ENCODE measurements around the gene FRMD4A. TPM values are rescaled to one million over a fixed set of nuclear protein-coding genes. Genes with fewer than 3 reads are reported as not detected.
"Not testable (repeated sequence)": the region's sequence is repeated elsewhere in the genome, so short reads cannot be mapped to it uniquely, and the experiment has no call there.

The FRMD4A gene
- polyA plus RNA-seq, 4 donors, result 73.7 to 101 (median 85.3) TPM

DNA sequence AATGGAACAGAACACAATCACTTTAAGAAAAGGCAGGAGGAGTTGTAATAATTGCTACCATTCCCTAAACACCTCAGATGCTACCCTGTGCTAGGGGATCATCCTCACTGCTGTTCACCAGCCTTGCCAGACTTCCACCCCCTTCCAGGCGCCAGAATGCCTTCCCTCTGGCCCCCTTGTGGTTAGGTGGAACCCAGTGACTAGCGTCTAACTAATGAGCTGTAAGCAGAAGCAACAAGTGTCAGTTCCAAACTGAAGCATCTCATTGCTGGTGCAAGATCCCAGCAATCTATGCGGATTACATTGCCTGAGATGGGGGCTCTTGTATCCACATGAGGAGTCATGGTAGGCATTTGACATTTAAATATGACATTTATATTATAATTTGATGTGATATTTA is 86.6 kb downstream of the FRMD4A start:
- no peak for DNase-seq (ENCODE audit: low read depth in 4 of 4, low spot score in 2 of 4)

DNA sequence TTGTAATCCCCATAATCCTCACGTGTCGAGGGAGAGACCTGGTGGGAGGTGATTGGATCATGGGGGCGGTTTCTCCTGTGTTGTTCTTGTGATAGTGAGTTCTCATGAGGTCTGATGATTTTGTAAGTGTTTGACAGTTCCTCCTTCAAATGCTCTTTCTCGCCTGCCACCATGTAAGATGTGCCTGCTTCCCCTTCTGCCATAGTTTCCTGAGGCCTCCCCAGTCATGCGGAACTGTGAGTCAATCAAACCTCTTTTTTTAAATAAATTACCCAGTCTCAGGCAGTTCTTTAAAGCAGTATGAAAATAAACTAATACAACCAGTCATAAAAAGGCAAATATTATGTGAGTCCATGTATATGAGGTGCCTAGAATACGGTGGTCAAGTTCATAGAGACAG is 87.5 kb downstream of the FRMD4A start:
- DNase-seq (ENCODE audit: low read depth in 4 of 4, low spot score in 2 of 4), result no peak

DNA sequence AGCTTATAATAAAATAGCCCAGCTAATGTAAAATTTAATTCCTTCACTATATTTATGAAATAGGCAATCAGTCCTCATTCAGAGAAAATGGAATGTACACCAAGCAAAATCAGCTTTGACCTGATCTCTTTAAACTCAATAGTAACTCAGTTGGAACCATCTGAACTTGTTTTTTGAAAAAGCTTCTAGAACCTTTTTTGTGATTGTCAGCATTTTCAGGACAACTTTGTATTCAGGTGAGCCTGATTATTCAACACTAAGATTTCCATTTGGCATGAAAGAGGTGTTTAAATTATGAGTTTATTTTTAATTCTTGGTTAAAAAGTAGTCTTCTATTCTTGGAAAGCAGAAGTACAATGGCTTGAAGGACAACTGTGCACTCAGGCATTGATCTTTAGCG is 89.5 kb downstream of the FRMD4A start:
- DNase-seq (ENCODE audit: low read depth in 4 of 4, low spot score in 2 of 4), result no peak

DNA sequence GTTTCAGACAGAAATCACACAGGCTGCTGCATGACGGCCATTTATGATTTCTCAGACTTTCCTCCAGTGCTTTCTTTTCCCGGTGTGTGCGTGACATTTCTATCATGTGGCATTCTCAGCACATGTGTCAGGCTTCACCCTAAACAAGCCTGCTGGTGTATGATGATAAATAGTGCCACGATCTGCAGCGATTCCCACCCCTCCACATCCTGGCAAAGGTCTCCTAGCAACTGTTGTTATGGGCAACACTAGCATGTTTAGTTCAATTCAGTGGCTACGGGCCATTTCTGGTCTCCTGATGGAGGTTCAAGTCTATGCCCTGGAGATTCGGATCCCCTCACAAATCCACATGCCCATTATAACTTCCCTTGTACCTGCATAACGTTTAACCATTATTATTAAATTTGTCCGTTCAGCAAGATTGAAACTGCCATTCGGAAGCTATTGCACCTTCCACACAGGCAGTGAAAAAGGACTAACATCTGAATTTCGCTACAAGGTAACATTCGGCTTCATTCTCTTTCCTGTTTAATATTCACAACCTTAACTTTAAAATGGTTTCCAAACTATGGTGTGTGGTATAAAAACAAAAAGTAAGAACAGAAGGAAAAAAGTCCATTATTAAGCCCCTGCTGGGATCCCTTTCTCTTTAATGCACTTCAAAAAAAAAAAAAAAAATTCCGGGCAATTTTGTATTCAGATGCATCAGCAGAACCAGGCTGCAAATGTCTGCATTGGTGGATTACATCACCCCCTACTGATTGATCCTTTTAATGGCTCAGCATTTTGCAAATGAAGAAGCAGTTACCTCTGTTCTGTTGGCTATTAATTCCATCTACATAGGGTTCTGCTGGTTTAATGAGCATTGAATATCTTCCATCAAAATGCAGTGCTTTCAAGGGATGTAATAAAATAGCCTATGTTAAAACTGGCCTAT is 90.2 kb downstream of the FRMD4A start:
- DNase-seq (ENCODE audit: low read depth in 4 of 4, low spot score in 2 of 4), result no peak

DNA sequence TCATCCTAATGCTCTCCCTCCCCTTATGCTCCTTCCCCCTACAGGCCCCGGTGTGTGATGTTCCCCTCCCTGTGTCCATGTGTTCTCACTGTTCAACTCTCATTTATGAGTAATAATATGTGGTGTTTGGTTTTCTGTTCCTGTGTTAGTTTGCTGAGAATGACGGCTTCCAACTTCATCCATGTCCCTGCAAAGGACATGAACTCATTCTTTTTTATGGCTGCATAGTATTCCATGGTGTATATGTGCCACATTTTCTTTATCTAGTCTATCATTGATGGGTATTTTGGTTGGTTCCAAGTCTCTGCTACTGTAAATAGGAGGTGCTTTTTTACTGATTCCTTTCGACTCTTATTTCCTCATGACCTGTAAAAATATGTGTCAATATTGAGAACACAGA is 92.1 kb downstream of the FRMD4A start:
- not testable (repeated sequence) for DNase-seq (ENCODE audit: low read depth in 4 of 4, low spot score in 2 of 4)

DNA sequence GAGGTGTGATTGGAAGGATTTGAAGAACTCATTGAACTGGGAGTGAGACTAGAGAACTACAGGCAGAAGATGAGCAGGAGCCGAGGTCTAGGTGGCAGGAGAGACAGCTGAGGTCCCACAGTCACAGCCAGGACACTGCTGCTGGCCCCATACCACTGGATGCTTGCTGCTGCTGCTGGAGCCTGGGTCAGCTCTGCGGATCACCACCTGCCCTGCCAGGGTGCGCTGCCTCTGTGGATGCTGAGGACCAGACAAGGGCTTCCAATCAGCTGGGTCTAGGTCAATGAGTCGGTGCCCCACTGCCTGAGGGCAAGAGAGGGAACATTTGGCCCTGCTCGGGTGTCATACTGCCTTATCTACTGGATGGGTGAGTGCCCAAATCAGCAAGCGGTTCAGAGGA is 94.4 kb downstream of the FRMD4A start:
- no peak for DNase-seq (ENCODE audit: low read depth in 4 of 4, low spot score in 2 of 4)

DNA sequence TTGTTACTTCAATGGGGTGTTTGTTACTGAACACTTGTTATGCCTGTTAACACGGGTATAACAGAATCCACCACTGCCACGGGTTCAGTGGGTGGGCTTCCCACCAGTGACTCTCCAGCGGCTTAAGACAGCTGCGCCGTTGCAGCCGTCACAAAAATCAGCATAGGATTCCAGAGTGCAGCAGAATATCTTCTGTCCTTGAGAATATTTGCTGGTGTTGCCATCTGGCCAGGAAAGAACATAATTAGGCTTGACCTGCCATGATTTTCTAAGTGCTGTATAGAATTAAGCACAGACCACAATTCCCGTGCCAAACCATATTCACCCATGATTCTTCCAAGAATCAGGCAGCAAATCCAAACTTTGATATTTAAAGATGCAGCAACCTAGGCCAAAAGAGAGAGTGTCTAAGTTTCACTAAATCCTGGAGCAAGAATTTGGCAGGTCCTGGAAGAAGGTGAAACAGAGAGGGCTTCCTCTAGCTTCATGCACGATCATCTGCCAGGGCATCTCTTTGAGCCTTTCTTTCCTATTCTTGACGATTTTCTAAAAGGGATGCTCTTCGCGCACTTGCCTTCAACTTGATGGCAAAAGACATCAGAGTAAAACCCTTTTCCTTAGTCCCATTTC is 95.0 kb downstream of the FRMD4A start:
- DNase-seq (ENCODE audit: low read depth in 4 of 4, low spot score in 2 of 4), result no peak

DNA sequence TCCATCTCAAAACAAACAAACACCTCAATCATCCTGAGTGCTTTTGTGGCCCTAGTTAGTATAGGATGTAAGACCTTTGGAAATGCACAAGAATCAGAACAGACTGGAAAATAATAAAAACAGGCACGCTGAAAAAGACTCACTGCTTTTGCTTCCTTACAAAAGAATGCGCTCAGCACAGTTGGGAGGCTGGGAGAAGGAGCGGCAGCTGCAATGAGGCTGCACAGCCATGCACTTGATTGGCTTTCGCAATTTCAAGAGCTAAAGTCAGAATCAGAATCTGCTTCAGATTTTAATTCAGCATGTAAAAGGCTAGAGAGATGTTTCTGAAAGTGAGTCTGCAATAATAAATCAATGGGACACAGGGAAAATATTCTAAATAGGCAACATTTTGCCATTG is 97.2 kb downstream of the FRMD4A start:
- no peak for DNase-seq (ENCODE audit: low read depth in 4 of 4, low spot score in 2 of 4)

DNA sequence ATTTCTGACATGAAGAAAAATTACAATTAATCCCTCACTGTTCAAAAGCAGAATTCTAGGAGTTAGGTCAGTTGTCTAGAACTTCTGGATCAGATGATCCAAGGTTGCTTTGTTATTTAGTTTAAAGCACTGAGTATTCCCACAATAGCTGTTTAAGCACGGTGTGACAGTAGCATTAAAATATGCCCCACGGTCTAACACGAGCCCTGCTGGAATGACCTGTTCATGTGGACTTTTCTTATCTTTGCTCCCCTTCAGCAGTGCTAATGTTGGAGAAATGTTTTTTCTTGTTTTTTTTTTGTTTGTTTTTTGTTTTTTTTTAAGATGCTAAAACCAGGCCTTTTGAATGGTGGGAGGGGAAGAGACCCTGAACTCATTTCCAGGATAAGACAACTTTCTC is 101.9 kb downstream of the FRMD4A start:
- not testable (repeated sequence) for DNase-seq (ENCODE audit: low read depth in 4 of 4, low spot score in 2 of 4)

DNA sequence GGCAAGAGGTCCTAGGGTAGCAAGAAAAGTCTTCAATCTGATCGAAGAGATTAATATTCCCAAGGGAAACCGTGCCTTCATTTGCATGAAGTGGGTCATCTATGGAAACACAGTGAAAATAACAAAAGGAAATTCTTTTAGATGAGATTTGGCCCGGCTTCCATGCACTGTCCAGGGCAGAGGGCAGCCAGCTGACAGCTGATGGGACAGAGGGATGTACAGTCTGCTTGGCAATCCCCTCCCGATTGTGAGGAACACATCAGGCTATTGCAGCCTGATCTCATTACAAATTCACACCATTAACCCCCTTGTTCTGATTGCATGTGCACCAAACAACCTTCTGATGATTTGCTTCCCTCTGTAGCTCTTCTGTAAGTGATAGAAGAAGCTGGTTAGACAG is 105.3 kb downstream of the FRMD4A start:
- no peak for DNase-seq (ENCODE audit: low read depth in 4 of 4, low spot score in 2 of 4)

DNA sequence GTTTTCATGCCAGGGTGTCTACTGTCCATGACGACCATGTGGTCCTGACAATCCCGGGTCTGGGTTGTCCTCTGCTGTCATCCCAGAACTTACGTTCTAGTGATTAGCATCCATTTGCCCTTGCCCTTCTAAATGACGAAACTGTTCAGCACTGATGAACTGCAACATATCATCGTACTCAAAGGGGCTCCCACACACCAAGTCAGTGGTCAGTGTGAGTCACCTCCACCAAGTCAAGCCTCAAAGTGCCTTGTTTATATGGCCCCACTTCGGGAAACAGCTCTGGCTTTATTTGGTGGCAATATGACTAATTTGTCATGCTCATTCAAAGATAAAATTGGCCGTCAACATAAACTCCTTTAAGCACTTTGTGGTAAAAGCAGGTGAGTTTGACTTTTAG is 110.7 kb downstream of the FRMD4A start:
- no peak for DNase-seq (ENCODE audit: low read depth in 4 of 4, low spot score in 2 of 4)

DNA sequence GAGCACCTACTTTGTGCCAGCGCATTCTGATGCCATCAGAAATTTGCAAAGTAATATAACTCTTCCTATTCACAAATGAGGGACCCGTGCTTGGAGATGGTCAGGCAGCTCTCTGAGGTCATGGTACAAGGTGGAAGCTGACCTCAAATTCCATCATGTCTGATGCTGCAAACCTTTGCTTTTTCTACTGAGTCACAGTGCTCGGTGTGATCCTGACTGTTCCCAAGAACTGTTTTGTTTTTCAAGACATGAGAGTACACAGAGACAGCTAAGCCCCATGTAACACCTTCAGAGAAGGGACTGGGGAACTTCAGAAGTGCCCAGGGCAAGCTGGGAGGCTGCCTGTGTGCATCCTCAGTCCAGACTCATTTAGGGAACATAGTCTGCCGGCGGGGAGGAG is 111.3 kb downstream of the FRMD4A start:
- DNase-seq (ENCODE audit: low read depth in 4 of 4, low spot score in 2 of 4), result no peak

DNA sequence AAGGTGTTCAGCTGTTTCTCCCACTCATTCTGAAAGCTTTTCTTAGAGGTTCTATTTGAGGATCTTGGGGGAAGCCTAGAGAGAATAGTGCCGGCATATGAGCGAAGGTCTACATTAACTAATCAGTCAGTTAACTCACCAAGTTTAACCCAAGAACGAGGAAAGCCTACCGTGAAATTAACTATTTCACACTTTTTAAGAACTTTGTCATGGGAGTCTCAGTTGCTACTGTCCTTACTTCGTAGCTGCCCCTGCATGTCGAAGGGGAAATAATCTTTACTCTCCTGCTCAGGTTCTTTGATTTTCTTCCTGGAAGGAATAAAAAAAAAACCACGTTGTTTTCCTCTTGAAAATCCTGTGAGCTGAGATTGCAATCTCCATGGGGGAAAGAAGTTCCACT is 115.1 kb downstream of the FRMD4A start:
- no peak for DNase-seq (ENCODE audit: low read depth in 4 of 4, low spot score in 2 of 4)

DNA sequence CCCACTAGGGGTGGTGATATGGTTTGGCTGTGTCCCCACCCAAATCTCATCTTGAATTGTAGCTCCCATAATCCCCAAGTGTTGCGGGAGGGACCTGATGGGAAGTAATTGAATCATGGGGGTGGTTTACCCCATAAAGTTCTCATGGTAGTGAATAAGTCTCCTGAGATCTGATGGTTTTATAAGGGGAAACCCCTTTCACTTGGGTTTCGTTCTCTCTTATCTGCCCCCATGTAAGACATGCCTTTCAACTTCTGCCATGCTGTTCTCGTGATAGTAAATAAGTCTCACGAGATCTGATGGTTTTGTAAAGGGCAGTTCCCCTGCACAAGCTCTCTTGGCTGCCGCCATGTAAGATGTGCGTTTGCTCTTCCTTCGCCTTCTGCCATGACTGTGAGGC is 117.0 kb downstream of the FRMD4A start:
- not testable (repeated sequence) for DNase-seq (ENCODE audit: low read depth in 4 of 4, low spot score in 2 of 4)

DNA sequence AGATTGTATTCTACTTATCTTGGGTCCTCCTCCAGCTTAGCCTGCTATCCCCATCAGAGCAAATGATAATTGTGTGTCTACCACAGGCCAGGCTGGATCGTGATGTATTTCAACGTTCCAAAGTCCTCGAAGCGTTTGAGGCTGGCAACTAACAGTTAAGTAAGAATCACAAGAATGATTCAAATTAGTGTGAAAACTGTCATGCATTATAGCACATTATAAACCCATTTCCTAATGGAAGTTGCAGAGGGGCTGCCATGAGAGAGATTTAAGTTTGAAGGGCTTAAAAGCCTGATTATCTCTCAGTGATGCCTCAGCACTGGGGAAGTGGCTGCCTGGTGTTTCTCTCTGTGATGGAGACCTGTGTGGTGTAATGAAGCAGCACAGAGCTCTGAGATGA is 119.1 kb downstream of the FRMD4A start:
- DNase-seq (ENCODE audit: low read depth in 4 of 4, low spot score in 2 of 4), result no peak

DNA sequence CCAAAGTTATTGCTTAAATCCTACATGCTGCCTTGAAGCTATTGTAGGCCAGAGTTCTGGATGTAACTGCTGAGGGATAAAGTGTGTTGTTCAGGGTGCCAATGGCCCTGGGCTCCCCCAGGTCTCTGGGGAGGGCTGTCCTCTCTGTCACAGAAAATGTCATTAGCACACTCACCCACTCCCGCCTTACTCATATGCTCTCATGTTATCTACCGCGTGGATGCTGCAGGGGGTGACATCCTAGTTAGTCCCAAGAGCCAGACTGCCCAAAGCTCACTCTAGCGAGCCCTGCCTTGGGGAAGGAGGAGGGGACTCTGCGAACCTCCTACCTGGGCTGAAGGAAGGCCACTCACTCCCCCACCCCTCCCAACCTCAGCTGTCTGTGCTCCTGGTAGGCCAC is 122.5 kb downstream of the FRMD4A start:
- no peak for DNase-seq (ENCODE audit: low read depth in 4 of 4, low spot score in 2 of 4)

DNA sequence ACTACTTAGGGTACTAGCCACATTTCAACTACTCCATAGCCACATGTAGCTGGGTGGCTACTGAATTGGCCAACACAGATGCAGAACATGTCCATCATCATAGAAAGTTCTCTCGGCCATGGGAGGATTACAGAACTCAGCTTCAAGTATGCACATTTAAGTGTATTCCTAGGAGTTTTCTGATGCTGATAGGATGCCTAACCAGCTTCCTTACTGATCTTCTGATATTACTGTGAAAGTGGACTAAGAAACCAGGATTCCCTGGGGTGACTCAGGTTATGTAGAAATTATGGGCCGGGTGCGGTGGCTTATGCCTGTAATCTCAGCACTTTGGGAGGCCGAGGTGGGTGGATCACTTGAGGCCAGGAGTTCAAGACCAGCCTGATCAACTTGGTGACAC is 125.5 kb downstream of the FRMD4A start:
- DNase-seq (ENCODE audit: low read depth in 4 of 4, low spot score in 2 of 4), result no peak

DNA sequence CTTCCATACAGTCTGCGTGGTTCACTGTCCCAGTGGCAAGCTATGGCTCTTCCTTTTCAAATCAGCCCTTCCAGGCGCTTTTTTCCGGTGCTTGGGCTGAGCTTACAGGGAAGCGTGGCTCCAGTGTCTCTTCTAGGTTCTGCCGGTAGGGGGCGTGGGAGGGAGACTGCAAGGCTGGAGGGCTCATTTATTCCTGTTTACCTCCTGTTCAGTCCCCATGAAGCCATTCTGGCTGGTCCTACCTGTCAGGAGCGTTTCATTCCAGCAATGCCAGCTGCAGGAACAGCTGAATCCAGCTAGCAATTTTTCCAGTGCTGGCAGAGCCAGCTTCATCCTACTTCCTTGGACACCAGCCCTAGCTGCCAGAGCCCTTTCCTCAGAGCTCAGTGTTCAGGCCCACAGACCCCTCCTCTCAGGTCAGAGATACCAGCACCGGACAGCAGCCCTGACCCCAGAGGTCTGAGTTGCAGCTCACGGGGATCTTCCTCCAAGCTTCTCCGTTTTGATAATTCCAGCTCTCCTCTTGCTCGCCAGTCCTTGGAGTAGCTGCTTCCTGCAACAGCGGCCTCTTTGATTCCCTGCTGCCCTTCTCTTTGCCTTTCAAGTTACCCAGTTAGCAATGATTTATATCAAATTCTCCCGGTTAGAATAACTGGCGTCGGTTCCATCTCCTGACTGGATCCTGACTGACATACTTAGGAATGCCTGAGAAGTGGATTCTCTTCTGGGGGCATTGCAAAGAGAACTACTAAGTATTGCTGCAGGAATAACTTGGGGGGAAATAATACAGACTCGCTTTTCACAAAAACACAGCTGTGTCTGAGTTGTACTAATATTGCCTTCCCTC is 129.8 kb downstream of the FRMD4A start:
- no peak for DNase-seq (ENCODE audit: low read depth in 4 of 4, low spot score in 2 of 4)

DNA sequence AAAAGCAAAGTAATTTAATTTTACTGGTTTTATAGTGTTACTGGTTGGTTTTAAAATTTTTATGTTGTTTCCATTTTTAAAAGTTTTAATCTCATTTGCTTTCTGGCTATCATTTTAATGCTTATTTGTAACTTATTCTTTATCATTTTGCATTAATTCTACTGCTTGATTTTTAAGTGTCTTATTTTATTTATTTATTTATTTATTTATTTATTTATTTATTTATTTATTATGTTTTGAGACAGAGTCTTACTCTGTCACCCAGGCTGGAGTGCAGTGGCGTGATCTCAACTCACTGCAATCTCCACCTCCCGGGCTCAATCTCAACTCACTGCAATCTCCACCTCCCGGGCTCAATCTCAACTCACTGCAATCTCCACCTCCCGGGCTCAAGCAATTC is 131.6 kb downstream of the FRMD4A start:
- not testable (repeated sequence) for DNase-seq (ENCODE audit: low read depth in 4 of 4, low spot score in 2 of 4)

DNA sequence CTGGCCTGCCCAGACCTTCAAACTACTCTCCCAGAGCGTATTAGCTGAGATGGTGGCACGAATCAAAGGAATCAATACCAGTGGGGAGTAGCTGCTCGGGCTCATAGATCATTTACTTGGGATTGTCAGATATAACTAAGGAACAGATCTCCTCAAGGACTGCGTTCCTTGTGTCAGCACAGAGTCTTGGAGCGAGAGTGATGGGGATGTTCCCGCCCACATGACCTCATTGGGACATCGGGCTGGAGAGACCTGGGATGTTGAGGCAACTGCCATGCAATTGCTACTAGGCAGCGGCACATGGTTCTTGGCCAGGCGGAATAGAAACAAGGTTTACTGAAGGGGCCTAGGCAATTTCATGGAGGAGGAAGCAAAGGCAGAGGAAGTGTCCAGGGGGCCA is 132.6 kb downstream of the FRMD4A start:
- DNase-seq (ENCODE audit: low read depth in 4 of 4, low spot score in 2 of 4), result no peak

DNA sequence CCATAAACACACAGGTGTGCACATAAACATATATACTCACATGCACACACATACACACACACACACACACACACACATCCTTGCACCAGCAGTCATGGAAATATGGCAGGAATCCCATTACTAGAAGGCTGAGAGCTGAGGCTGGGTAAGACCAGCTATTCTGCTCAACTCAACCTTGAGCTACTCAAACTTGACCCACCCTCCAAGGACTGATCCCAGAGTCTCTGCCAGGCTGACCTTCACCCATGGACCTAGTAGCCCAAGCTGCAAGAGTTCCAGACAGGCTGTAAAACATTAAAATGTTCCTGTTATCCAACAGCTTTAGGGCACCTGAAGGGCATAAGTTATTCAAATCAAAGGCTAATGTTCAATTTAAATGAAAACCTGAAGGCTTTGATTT is 134.6 kb downstream of the FRMD4A start:
- no peak for DNase-seq (ENCODE audit: low read depth in 4 of 4, low spot score in 2 of 4)
